GM06990 (cell line): ENCODE data around the gene CHRNG.

Experiments
- DNase-seq: peaks from one replicate; pipeline ENCODE4 v3.0.0-alpha.2; 2011; ENCODE audit not compliant: insufficient read length; ENCODE audit errors: extremely low read depth
- H3K27me3 ChIP-seq: replicated peaks from 2 replicates; pipeline ENCODE4 v1.6.0; 2011; ENCODE audit warnings: low read length; ENCODE audit not compliant: control insufficient read depth, insufficient read depth
- H3K36me3 ChIP-seq: 2 replicates; pipeline ENCODE4 v1.5.1; 2011; ENCODE audit warnings: low read length; ENCODE audit not compliant: control insufficient read depth, insufficient read depth
- H3K4me3 ChIP-seq: replicated peaks from 2 replicates; pipeline ENCODE4 v1.5.1; 2011; ENCODE audit warnings: low read depth, mild to moderate bottlenecking, control low read depth, low read length
- TF ChIP-seq, protein P1 (sequence below): IDR thresholded peaks from 2 replicates; pipeline ENCODE4 v1.5.1; 2011; ENCODE audit warnings: low read length, control low read depth, mild to moderate bottlenecking, inconsistent platforms; ENCODE audit not compliant: insufficient read depth, poor library complexity, severe bottlenecking

Gene CHRNG

DNA sequence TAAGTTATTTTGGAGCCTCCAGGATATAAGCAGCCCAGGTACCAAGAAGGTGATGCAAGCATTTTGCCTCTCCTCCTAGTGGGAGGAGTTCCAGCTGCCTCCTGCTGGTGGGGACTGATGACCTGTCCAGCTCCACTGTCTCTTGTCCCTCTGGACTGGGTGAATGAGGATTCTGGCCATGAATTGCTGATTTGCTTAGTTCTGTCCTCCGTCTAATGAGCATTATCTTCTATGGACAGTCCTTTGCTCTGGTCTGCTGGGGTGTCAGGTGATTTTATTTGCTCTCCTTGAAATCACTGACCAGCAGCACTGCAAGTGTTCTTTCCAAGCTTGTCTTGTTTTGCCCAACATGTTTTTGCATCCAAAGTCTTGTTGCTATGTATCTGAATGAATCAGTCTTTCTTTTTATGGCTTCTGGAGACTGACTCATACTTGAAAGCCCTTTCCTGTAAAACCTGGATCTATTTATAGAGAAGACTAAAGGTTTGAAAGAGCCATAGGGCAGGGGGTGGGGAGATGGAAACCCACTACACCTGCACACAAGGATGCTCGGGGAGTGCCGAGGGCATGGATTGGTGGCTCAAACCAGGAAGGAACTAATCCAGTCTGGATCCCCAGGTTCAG is 53.4 kb downstream of the CHRNG start:
- no peak for DNase-seq

DNA sequence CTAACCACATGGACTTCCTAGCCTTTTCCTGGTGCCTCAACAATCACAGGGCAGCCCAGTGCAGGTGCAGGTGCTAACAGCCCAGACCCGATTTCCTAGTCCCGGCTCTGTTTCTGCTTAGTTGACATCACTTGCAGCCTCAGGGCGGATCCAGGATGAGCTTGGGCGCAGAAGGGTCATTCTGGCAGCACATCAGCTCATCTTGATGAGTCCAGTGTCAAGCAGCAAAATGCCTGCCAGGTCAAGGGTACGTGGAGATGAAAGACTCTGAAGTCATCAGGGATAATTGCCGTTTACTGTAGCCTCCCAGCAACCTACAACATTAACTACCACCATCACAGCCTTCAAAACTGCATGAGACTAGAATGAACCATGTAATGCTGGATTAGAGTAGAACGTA is 54.5 kb downstream of the CHRNG start:
- no peaks in the 10 kb centered on the region for H3K36me3 ChIP-seq
- H3K4me3 ChIP-seq, result no peak overlapping the region
- H3K27me3 ChIP-seq, result no peaks in the 10 kb centered on the region
- TF ChIP-seq, protein P1, sequence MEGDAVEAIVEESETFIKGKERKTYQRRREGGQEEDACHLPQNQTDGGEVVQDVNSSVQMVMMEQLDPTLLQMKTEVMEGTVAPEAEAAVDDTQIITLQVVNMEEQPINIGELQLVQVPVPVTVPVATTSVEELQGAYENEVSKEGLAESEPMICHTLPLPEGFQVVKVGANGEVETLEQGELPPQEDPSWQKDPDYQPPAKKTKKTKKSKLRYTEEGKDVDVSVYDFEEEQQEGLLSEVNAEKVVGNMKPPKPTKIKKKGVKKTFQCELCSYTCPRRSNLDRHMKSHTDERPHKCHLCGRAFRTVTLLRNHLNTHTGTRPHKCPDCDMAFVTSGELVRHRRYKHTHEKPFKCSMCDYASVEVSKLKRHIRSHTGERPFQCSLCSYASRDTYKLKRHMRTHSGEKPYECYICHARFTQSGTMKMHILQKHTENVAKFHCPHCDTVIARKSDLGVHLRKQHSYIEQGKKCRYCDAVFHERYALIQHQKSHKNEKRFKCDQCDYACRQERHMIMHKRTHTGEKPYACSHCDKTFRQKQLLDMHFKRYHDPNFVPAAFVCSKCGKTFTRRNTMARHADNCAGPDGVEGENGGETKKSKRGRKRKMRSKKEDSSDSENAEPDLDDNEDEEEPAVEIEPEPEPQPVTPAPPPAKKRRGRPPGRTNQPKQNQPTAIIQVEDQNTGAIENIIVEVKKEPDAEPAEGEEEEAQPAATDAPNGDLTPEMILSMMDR, result no peak
- DNase-seq, result no peak

More for the DNA sequence above, 53.4 kb downstream of the CHRNG start:
- no peaks in the 10 kb centered on the region for H3K36me3 ChIP-seq
- H3K4me3 ChIP-seq, result no peak overlapping the region
- no peaks in the 10 kb centered on the region for H3K27me3 ChIP-seq
- TF ChIP-seq, protein P1, result no peak
